AG04450 (cell line): ENCODE data around the gene TMC3. TPM values are rescaled to one million over a fixed set of nuclear protein-coding genes. Genes with fewer than 3 reads are reported as not detected.

Experiments
- CTCF ChIA-PET: fragments of 300-600, 350-600 bp; formaldehyde crosslinking; extraction: SDS; loops from one replicate; lab custom pipeline; 2022; ENCODE audit warnings: antibody characterized with exemption, inconsistent platforms; lab: Charles Lee
- POLR2A ChIA-PET: fragments of 350-600 bp; formaldehyde crosslinking; extraction: SDS; loops from one replicate; lab custom pipeline; 2021; ENCODE audit warnings: antibody characterized with exemption, inconsistent platforms; lab: Yijun Ruan, JAX
- DNase-seq: peaks from one replicate; pipeline ENCODE4 v3.0.0-alpha.2; 2011; ENCODE audit warnings: low read depth, low spot score
- H3K27ac ChIP-seq: one replicate; pipeline ENCODE4 v1.5.1; 2012; ENCODE audit warnings: low read depth, low read length, control low read depth
- H3K27me3 ChIP-seq: one replicate; pipeline ENCODE4 v1.6.0; 2012; ENCODE audit warnings: low read length; ENCODE audit not compliant: control insufficient read depth, insufficient read depth
- H3K4me3 ChIP-seq: 2 replicates; pipeline ENCODE4 v1.5.1; 2011; ENCODE audit warnings: mild to moderate bottlenecking, low read depth, low read length, control low read depth
- H3K9me3 ChIP-seq: 2 replicates; pipeline ENCODE4 v1.5.1; 2012; ENCODE audit warnings: low read length; ENCODE audit not compliant: control insufficient read depth, insufficient read depth
- polyA plus RNA-seq: library from polyadenylated mRNA; depleted of rRNA; stranded (reverse); fragments of >200 nt; gene quantifications from 2 replicates; pipeline ENCODE4 v1.2.3, GENCODE V29; 2011
- TF ChIP-seq, protein P1 (sequence below): IDR thresholded peaks from 2 replicates; pipeline ENCODE4 v1.5.1; 2011; ENCODE audit warnings: low read depth, low read length, control low read depth, inconsistent platforms

Gene TMC3
- polyA plus RNA-seq, 1 experiment, result not detected

DNA sequence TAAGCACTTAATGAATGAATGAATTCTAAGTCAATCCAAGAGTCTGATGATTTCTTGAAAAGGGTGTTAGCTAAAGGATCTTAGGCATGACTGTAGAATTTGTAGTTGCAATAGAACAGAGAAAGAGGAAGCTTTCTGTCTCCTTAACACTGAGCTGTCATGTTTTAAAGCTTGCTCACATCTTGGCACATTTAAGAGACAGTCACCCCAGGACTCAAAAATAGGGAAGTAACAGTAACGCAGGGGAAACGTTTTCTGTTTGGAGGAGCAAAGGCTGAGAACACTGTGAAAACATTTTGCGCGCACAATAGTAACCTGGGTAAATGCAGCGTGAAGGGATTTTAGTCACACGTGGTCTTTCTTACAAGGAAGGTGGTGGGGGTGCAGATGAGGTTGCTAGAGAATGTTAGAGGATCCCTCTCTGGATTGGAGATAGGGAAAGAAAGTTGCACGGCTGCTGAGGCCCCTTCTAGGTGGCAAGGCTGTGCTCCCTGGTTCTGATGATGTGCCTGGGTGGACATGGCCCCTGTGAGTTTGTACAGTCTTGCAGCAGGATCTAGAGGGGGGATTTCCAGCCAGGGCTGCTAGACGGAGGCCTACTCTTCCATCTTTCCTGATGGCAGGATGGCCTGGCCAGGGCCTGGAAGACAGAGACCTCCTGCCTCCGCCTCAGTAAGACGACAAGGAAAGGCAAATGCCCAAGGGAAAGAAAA, 62.1 kb downstream of the TMC3 start:
- CTCF ChIA-PET, result interaction anchor here (1.5 kb wide), 1 partner anchor 46 kb away, joined by 5 read pairs; no protein-coding TSS in a partner anchor
- POLR2A ChIA-PET, result interaction anchor here (0.6 to 1.9 kb wide), 2 partner anchors 12 to 194 kb away, joined by 3 to 8 read pairs; partner anchors contain the start of gene STARD5
- Histone ChIP-seq H3K4me3 (no peak overlapping the region), H3K9me3 (no peaks in the 10 kb centered on the region), H3K27me3 (no peaks in the 10 kb centered on the region), H3K27ac (no peak overlapping the region)
- DNase-seq, result no peak
- TF ChIP-seq, protein P1, sequence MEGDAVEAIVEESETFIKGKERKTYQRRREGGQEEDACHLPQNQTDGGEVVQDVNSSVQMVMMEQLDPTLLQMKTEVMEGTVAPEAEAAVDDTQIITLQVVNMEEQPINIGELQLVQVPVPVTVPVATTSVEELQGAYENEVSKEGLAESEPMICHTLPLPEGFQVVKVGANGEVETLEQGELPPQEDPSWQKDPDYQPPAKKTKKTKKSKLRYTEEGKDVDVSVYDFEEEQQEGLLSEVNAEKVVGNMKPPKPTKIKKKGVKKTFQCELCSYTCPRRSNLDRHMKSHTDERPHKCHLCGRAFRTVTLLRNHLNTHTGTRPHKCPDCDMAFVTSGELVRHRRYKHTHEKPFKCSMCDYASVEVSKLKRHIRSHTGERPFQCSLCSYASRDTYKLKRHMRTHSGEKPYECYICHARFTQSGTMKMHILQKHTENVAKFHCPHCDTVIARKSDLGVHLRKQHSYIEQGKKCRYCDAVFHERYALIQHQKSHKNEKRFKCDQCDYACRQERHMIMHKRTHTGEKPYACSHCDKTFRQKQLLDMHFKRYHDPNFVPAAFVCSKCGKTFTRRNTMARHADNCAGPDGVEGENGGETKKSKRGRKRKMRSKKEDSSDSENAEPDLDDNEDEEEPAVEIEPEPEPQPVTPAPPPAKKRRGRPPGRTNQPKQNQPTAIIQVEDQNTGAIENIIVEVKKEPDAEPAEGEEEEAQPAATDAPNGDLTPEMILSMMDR, result no peak

DNA sequence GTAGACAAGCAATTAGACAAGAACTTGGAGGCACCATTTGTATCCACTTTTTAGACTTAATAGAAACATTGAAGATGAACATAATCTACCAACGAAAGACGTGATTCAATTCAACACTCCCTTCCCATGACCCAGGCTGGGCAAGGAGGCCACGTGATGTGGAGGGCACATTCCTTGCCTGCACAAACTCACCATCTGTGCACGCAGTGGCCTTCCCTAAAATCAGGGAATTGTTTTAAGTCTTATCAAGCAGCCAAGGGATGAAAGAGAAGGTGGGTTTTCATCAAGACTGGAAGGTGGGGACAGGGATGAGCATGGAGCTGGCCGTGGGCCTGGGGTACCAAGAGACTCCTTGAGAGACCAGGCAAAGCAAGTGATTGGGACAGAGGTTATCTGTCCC, 63.5 kb downstream of the TMC3 start:
- no peaks in the 10 kb centered on the region for H3K9me3 ChIP-seq
- no peak for DNase-seq
- POLR2A ChIA-PET, result interaction anchor here (1.9 kb wide), 1 partner anchor 13 kb away, joined by 8 read pairs; the partner anchor contains the start of gene STARD5
- no peak overlapping the region for H3K27ac ChIP-seq
- no peaks in the 10 kb centered on the region for H3K27me3 ChIP-seq
- TF ChIP-seq, protein P1, result no peak
- CTCF ChIA-PET, result interaction anchor here (1.0 to 1.4 kb wide), 2 partner anchors 35 to 45 kb away, joined by 3 read pairs; no protein-coding TSS in a partner anchor
- no peak overlapping the region for H3K4me3 ChIP-seq

DNA sequence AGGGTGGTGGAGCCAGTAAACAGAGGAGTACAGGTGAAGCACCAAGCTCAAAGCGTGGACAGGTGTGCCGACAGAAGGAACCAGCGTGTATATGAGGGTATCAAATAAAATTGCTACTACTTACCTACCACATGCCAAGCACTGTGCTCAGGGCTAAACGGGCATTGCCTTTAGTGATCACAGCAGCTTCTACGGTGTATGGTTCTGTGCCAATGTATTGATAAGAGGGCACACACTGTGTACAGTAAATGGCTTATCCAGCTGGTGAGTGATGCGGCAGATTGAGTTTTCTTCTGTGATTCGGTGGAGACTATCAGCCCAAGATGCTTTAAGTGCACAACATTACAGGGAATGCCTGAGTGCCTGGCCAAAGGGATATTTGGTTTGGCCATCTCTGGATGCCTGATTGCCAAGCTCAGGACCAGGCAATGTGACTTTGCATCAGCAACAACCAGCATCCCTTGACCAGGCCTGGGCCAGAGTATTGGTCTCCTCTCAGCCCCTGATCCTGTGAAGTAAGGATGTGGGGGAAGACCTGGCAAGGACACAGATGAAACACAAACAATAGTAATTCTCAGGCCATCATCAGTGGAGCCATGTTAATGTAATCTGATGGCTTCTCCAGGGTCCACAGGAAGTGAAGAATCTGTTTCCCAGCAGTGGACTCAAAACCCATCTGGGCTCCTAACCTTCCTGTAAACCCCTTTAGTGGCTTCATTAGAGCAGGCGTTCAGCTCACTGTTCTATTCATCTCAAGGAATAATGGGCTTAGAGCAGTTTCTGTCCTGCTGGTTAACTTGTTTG, 64.2 kb downstream of the TMC3 start:
- Histone ChIP-seq H3K4me3 (no peak overlapping the region), H3K9me3 (no peaks in the 10 kb centered on the region), H3K27me3 (no peaks in the 10 kb centered on the region), H3K27ac (no peak overlapping the region)
- CTCF ChIA-PET, result interaction anchor here (1.4 kb wide), 1 partner anchor 44 kb away, joined by 3 read pairs; no protein-coding TSS in a partner anchor
- POLR2A ChIA-PET, result interaction anchor here (1.9 kb wide), 1 partner anchor 14 kb away, joined by 8 read pairs; the partner anchor contains the start of gene STARD5
- DNase-seq, result no peak
- TF ChIP-seq, protein P1, result no peak

DNA sequence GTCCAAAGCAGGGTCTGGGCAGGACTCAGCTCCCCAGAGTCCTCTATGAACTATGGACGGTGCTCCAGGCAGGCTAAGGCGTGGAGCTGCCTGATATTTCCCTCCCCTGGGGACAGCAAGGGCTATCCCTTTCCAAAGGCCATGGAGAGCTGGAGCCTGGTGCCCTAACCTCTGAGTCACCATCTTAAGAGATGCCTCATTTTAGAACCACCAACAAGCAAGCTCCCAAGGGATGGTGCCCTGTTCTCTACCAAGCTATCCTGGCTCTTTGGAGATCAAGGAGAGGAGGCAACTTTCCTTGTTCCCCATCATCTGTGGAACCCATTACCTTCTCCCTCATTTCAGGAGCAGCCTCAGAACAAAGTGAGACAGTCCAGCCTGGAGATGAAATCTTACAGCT, 65.8 kb downstream of the TMC3 start:
- TF ChIP-seq, protein P1, result no peak
- Histone ChIP-seq H3K4me3 (no peak overlapping the region), H3K9me3 (no peaks in the 10 kb centered on the region), H3K27ac (no peak overlapping the region), H3K27me3 (no peaks in the 10 kb centered on the region)
- no peak for DNase-seq
- ChIA-PET CTCF (interaction anchor here (0.7 to 2.6 kb wide), 4 partner anchors 33 to 932 kb away, joined by 3 to 10 read pairs (median 6); no protein-coding TSS in a partner anchor), POLR2A (interaction anchor here (1.0 to 1.3 kb wide), 2 partner anchors 16 to 19 kb away, joined by 3 to 4 read pairs; partner anchors contain the start of gene STARD5)
